Measurements from ENCODE around the gene AGBL4.
"Not testable (repeated sequence)": the region's sequence is repeated elsewhere in the genome, so short reads cannot be mapped to it uniquely, and the experiment has no call there.

The AGBL4 gene

GRCh38 chr1:48566492-48566891, 1457.3 kb downstream of the AGBL4 start:
- no peak for DNase-seq

- no peak for DNase-seq
These were observed 1460.7 kb downstream of the AGBL4 start for GRCh38 chr1:48563021-48563420.

- DNase-seq, result no peak
These were observed 1462.3 kb downstream of the AGBL4 start for GRCh38 chr1:48561444-48561843.

- DNase-seq, result no peak
These were observed 1463.2 kb downstream of the AGBL4 start for GRCh38 chr1:48560577-48560976.

GRCh38 chr1:48560116-48560515, 1463.6 kb downstream of the AGBL4 start:
- no peak for DNase-seq

GRCh38 chr1:48558366-48558765, 1465.4 kb downstream of the AGBL4 start:
- DNase-seq, result no peak

GRCh38 chr1:48556186-48556850, 1467.4 kb downstream of the AGBL4 start:
- no peak for DNase-seq

- DNase-seq, result no peak
These were observed 1468.5 kb downstream of the AGBL4 start for GRCh38 chr1:48555271-48555670.

- DNase-seq, result no peak
These were observed 1470.7 kb downstream of the AGBL4 start for GRCh38 chr1:48552903-48553606.

GRCh38 chr1:48552420-48552819, 1471.3 kb downstream of the AGBL4 start:
- DNase-seq, result no peak

GRCh38 chr1:48548985-48549384, 1474.8 kb downstream of the AGBL4 start:
- DNase-seq, result no peak

GRCh38 chr1:48547561-48548220, 1476.1 kb downstream of the AGBL4 start:
- DNase-seq, result no peak

- DNase-seq, result no peak
These were observed 1479.9 kb downstream of the AGBL4 start for GRCh38 chr1:48543854-48544253.

GRCh38 chr1:48540587-48540986, 1483.2 kb downstream of the AGBL4 start:
- no peak for DNase-seq

GRCh38 chr1:48536477-48536876, 1487.3 kb downstream of the AGBL4 start:
- no peak for DNase-seq

- DNase-seq, result no peak
These were observed 1490.8 kb downstream of the AGBL4 start for GRCh38 chr1:48532976-48533375.

- no peak for DNase-seq
These were observed 1492.9 kb downstream of the AGBL4 start for GRCh38 chr1:48530727-48531351.

GRCh38 chr1:48527051-48527450, 1496.7 kb downstream of the AGBL4 start:
- no peak for DNase-seq

- no peak for DNase-seq
These were observed 1497.6 kb downstream of the AGBL4 start for GRCh38 chr1:48526008-48526710.

GRCh38 chr1:48524892-48525467, 1498.8 kb downstream of the AGBL4 start:
- no peak for DNase-seq

- DNase-seq, result no peak
These were observed 1500.2 kb downstream of the AGBL4 start for GRCh38 chr1:48523558-48523957.

GRCh38 chr1:48519896-48520295, 1503.9 kb downstream of the AGBL4 start:
- DNase-seq, result not testable (repeated sequence)

- DNase-seq, result no peak
These were observed 1516.9 kb downstream of the AGBL4 start for GRCh38 chr1:48506870-48507269.

Data from cortex of kidney (tissue), 1 donor.